DOHH2 (cell line): ENCODE data around the gene MED13L.

Experiments used
- CTCF ChIP-seq: fragments of 200-600 bp; sonication (generic); IDR thresholded peaks from one replicate; pipeline ENCODE4 v1.5.1; 2014; ENCODE audit warnings: antibody characterized with exemption, mild to moderate bottlenecking, low read depth, low read length; ENCODE audit not compliant: poor library complexity, severe bottlenecking
- EZH2phosphoT487 ChIP-seq: fragments of 200-600 bp; sonication (generic); IDR thresholded peaks from 2 replicates; pipeline ENCODE4 v1.6.1; 2017; ENCODE audit warnings: borderline replicate concordance, mild to moderate bottlenecking, antibody characterized with exemption, low read length, moderate library complexity, mixed read lengths

- TF ChIP-seq CTCF (no peak), EZH2phosphoT487 (no peak)
Observed at GRCh38 chr12:116282371-116283286, 5.1 kb upstream of the MED13L start.
